ENCODE data around the gene IL19. TPM values are rescaled to one million over a fixed set of nuclear protein-coding genes. Genes with fewer than 3 reads are reported as not detected.

Gene IL19
- total RNA-seq, 1 donor from 2014 or later, result not detected

DNA sequence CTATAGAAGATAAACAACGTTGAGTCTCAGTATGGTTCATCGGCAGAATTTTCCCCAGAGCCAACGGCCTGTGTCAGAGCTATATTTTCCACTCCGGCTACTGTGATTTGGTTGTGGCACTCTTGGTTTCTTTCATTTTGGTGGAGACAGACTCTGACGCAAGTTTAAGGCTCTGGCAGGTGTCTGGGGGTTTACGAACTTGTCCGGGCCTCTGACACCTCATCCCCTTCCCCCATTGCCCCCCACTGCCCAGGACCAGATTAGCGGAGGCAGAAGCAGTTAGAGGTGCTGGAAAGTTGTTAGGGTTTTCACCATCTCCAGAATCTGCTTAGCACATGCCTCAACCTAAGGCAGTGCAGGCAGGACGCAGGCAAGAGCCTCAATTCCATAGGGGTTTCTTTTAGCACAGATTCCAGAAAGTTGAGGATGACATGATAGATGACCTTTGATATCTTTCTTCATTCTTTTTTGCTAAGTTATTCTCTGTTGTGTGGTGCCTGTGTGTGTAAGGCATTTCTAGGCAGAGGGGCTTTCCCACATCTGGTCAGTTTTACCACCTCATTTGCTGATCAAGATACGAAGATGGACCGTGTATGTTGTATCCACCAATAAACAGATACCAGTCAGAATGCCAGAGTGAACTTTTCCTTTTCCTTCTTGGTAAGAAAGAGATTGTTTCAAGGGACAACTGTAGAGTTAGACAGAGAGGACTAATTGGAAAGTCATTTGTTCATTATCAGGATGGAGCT, 20.1 kb downstream of the IL19 start:
- Mint-ChIP-seq H3K9me3 (ENCODE audit: unreplicated experiment) (no peaks in the 10 kb centered on the region), H3K27ac (ENCODE audit: unreplicated experiment) (no peak overlapping the region), H3K27me3 (ENCODE audit: unreplicated experiment) (peaks cover 11% of the 10 kb centered on the region), H3K4me3 (ENCODE audit: unreplicated experiment) (no peak overlapping the region), H3K4me1 (ENCODE audit: unreplicated experiment) (peaks cover 2% of the 10 kb centered on the region), H3K36me3 (ENCODE audit: unreplicated experiment) (no peaks in the 10 kb centered on the region)
- TF ChIP-seq, protein P1, sequence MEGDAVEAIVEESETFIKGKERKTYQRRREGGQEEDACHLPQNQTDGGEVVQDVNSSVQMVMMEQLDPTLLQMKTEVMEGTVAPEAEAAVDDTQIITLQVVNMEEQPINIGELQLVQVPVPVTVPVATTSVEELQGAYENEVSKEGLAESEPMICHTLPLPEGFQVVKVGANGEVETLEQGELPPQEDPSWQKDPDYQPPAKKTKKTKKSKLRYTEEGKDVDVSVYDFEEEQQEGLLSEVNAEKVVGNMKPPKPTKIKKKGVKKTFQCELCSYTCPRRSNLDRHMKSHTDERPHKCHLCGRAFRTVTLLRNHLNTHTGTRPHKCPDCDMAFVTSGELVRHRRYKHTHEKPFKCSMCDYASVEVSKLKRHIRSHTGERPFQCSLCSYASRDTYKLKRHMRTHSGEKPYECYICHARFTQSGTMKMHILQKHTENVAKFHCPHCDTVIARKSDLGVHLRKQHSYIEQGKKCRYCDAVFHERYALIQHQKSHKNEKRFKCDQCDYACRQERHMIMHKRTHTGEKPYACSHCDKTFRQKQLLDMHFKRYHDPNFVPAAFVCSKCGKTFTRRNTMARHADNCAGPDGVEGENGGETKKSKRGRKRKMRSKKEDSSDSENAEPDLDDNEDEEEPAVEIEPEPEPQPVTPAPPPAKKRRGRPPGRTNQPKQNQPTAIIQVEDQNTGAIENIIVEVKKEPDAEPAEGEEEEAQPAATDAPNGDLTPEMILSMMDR (IDR thresholded peaks at IDR 0.05), result no peak
- DNase-seq (ENCODE audit: extremely low spot score, unreplicated experiment), result no peak

- H3K4me1 Mint-ChIP-seq (ENCODE audit: unreplicated experiment), result peaks cover 2% of the 10 kb centered on the region
- DNase-seq (ENCODE audit: extremely low spot score, unreplicated experiment), result no peak
- TF ChIP-seq, protein P1 (IDR thresholded peaks at IDR 0.05), result no peak
- no peak overlapping the region for H3K27ac Mint-ChIP-seq (ENCODE audit: unreplicated experiment)
- no peaks in the 10 kb centered on the region for H3K27me3 Mint-ChIP-seq (ENCODE audit: unreplicated experiment)
- no peak overlapping the region for H3K4me3 Mint-ChIP-seq (ENCODE audit: unreplicated experiment)
- H3K36me3 Mint-ChIP-seq (ENCODE audit: unreplicated experiment), result no peaks in the 10 kb centered on the region
- H3K9me3 Mint-ChIP-seq (ENCODE audit: unreplicated experiment), result no peaks in the 10 kb centered on the region
These were observed 22.5 kb downstream of the IL19 start for GRCh38 chr1:206792939-206793607.

DNA sequence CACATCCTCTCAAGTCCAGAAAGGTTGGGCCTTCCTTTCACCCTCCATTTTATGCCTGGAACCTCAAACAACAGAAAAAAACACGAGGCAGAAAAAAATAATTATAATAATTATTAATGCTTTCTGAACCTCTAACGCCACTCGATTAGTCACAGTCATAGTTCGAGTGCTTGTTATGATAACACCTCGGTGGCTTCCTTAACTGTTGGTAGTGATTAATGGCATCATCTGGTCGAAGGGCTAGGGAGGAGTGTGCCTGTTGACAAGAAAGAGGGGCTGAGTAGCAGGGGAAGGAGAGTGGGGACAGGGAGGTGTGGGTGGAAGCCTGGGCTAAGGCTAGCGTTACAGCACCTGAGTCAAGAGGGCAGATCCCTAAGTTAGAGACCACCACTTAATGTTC, 23.0 kb downstream of the IL19 start:
- H3K4me1 Mint-ChIP-seq (ENCODE audit: unreplicated experiment), result peaks cover 2% of the 10 kb centered on the region
- H3K27ac Mint-ChIP-seq (ENCODE audit: unreplicated experiment), result no peak overlapping the region
- H3K4me3 Mint-ChIP-seq (ENCODE audit: unreplicated experiment), result no peak overlapping the region
- H3K9me3 Mint-ChIP-seq (ENCODE audit: unreplicated experiment), result no peaks in the 10 kb centered on the region
- DNase-seq (ENCODE audit: extremely low spot score, unreplicated experiment), result no peak
- no peaks in the 10 kb centered on the region for H3K36me3 Mint-ChIP-seq (ENCODE audit: unreplicated experiment)
- H3K27me3 Mint-ChIP-seq (ENCODE audit: unreplicated experiment), result peaks cover 3% of the 10 kb centered on the region
- TF ChIP-seq, protein P1 (IDR thresholded peaks at IDR 0.05), result no peak

GRCh38 chr1:206794294-206794908, 23.8 kb downstream of the IL19 start:
- DNase-seq (ENCODE audit: extremely low spot score, unreplicated experiment), result no peak
- Mint-ChIP-seq H3K4me1 (ENCODE audit: unreplicated experiment) (peaks cover 2% of the 10 kb centered on the region), H3K27me3 (ENCODE audit: unreplicated experiment) (peaks cover 8% of the 10 kb centered on the region), H3K4me3 (ENCODE audit: unreplicated experiment) (no peak overlapping the region), H3K27ac (ENCODE audit: unreplicated experiment) (no peak overlapping the region), H3K36me3 (ENCODE audit: unreplicated experiment) (no peaks in the 10 kb centered on the region), H3K9me3 (ENCODE audit: unreplicated experiment) (no peaks in the 10 kb centered on the region)
- TF ChIP-seq, protein P1 (IDR thresholded peaks at IDR 0.05), result no peak

DNA sequence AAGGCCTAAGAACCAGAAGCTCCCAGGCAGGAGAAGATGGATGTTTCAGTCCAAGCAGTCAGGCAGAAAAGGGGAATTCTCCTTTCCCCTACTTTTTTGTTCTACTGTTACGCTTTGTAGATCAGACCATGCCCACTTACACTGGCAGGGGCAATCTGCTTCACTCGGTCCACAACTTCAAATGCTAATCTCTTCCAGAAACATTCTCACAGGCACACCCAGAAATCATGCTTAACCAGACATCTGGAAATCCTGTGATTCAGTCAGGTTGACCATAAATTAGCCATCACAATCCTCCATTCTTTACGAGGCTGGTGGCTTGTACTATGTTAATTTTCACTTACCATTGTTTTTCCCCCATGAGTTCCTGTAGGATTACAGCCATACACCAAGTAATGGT, 25.5 kb downstream of the IL19 start:
- no peak for DNase-seq (ENCODE audit: extremely low spot score, unreplicated experiment)
- Mint-ChIP-seq H3K27ac (ENCODE audit: unreplicated experiment) (no peak overlapping the region), H3K36me3 (ENCODE audit: unreplicated experiment) (no peaks in the 10 kb centered on the region), H3K4me1 (ENCODE audit: unreplicated experiment) (peaks cover 2% of the 10 kb centered on the region), H3K9me3 (ENCODE audit: unreplicated experiment) (no peaks in the 10 kb centered on the region), H3K27me3 (ENCODE audit: unreplicated experiment) (peaks cover 8% of the 10 kb centered on the region), H3K4me3 (ENCODE audit: unreplicated experiment) (no peak overlapping the region)
- TF ChIP-seq, protein P1 (IDR thresholded peaks at IDR 0.05), result no peak
